Upper lobe of right lung (tissue), 1 donor: ENCODE measurements around the gene LRRC53. TPM values are rescaled to one million over a fixed set of nuclear protein-coding genes. Genes with fewer than 3 reads are reported as not detected.

Experiments
- ATAC-seq: fragments of 200-7000 bp; cut with Tn5 transposase; one replicate; pipeline ENCODE4 v1.9.1; 2020; ENCODE audit warnings: mild to moderate bottlenecking, moderate library complexity
- DNase-seq: peaks from one replicate; pipeline ENCODE4 v3.0.0-alpha.2; 2020
- H3K27ac ChIP-seq: fragments of 200-600 bp; one replicate; pipeline ENCODE4 v1.8.0; 2022
- H3K27me3 ChIP-seq: fragments of 200-600 bp; one replicate; pipeline ENCODE4 v1.8.0; 2022; ENCODE audit warnings: mild to moderate bottlenecking
- H3K36me3 ChIP-seq: fragments of 200-600 bp; one replicate; pipeline ENCODE4 v1.8.0; 2022
- H3K4me1 ChIP-seq: fragments of 200-600 bp; one replicate; pipeline ENCODE4 v1.8.0; 2022
- H3K4me3 ChIP-seq: fragments of 200-600 bp; one replicate; pipeline ENCODE4 v1.8.0; 2022; ENCODE audit warnings: mild to moderate bottlenecking
- H3K9me3 ChIP-seq: fragments of 200-600 bp; one replicate; pipeline ENCODE4 v1.8.0; 2022
- CTCF ChIP-seq: fragments of 200-600 bp; IDR thresholded peaks from one replicate; pipeline ENCODE4 v1.8.0; 2022; ENCODE audit warnings: antibody characterized with exemption
- intact Hi-C: fragments of 100-400 bp; cut with DNase I; formaldehyde crosslinking; loops from one replicate; pipeline ENCODE4 v1.11.0; 2022
- total RNA-seq: library from RNA; stranded (reverse); fragmentation: NEBNext Ultra II Directional; extraction: Animal tissue kit (Norgen Biotek cat#: 25700); gene quantifications from one replicate; pipeline ENCODE4 v1.2.1, GENCODE V29; 2021
- donor health status: DM: no; HTN: yes; CAD: no; lungs with severe emphysema.

The LRRC53 gene
- total RNA-seq, 1 donor from 2014 or later: not detected

- no peak overlapping the region for H3K27ac ChIP-seq
- no peak overlapping the region for H3K4me3 ChIP-seq
- intact Hi-C loops: no loop called here
- DNase-seq: no peak
- TF ChIP-seq CTCF: no peak
- H3K36me3 ChIP-seq: no peaks in the 10 kb centered on the region
- no peaks in the 10 kb centered on the region for H3K27me3 ChIP-seq
- no peaks in the 10 kb centered on the region for H3K4me1 ChIP-seq
- no peak for ATAC-seq
- no peaks in the 10 kb centered on the region for H3K9me3 ChIP-seq
Measured at GRCh38 chr1:74522148-74522547, 9.7 kb upstream of the LRRC53 start.

GRCh38 chr1:74517599-74518051, 5.2 kb upstream of the LRRC53 start:
- no peaks in the 10 kb centered on the region for H3K4me1 ChIP-seq
- no peak overlapping the region for H3K27ac ChIP-seq
- H3K27me3 ChIP-seq: no peaks in the 10 kb centered on the region
- no peaks in the 10 kb centered on the region for H3K36me3 ChIP-seq
- no peak overlapping the region for H3K4me3 ChIP-seq
- no peaks in the 10 kb centered on the region for H3K9me3 ChIP-seq
- intact Hi-C loops: no loop called here
- TF ChIP-seq CTCF: no peak
- no peak for DNase-seq
- no peak for ATAC-seq

DNA sequence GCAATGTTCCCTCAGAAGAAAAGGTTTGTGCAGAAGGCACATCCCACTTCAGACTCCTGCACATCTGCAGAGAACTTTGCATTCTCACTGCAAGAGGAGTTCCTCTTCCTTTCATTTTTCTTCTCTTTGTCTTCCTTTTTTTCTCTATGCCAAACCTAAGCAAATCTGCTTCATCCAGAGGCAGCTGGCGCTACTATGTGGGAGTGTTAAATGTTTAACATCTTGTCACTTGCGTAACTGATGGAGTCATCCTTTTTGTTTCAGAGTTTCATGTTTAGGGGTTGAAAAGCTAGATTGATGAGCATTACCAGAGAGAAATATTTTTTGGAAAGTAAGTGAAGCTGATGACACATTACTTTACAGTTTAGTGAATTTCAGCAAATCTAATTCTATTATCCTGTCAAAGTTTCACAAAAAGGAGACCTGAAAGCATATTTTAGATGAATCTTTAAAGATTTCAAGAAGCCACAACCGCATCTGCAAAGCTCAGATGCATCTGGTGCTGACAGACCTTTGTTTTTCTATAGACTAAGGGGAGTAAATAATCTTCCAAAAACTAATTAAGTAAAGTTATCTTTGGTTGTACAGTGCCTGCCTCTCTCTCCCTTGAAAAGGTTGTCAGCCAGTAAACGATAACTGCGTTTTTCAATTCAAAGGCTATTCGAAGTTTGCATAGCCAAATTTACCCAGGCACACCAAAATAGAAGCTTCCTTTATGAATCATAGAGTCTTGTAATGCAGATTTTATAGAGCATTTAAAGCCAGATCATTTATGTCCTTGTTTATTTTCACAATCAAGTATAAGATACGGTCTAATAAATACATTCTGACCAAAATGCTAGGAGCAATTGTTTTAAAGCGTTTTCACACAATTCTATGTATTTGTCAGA, 1.2 kb upstream of the LRRC53 start:
- H3K9me3 ChIP-seq: no peaks in the 10 kb centered on the region
- no peaks in the 10 kb centered on the region for H3K27me3 ChIP-seq
- TF ChIP-seq CTCF: no peak
- intact Hi-C loops: no loop called here
- H3K4me3 ChIP-seq: no peak overlapping the region
- no peaks in the 10 kb centered on the region for H3K36me3 ChIP-seq
- DNase-seq (no peak), ATAC-seq (no peak)
- no peak overlapping the region for H3K27ac ChIP-seq
- H3K4me1 ChIP-seq: no peaks in the 10 kb centered on the region

DNA sequence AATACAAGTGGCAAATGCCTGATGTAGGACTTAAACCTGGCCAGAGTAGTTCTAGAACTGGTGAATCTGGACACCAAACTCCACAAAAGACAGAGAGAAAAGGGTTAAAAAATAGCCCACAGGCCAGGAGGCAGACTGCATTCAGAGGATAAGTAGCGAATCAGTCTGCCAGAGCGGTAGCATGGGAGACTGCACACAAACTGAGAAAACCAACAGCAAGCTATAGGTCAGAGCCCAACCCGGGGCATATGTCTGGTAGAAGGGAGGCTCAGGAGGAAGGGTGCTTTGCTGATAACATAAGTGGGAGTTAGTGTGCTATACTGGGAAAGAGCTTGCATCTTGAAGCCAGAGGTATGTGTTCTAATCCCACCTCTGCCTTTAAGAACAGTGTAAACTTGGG, 4.0 kb downstream of the LRRC53 start:
- no peak for TF ChIP-seq CTCF
- no peaks in the 10 kb centered on the region for H3K4me1 ChIP-seq
- H3K27me3 ChIP-seq: no peaks in the 10 kb centered on the region
- no peak overlapping the region for H3K27ac ChIP-seq
- no peaks in the 10 kb centered on the region for H3K36me3 ChIP-seq
- ATAC-seq: no peak
- DNase-seq: no peak
- intact Hi-C loops: no loop called here
- H3K9me3 ChIP-seq: no peaks in the 10 kb centered on the region
- no peak overlapping the region for H3K4me3 ChIP-seq

- intact Hi-C loops: no loop called here
- H3K9me3 ChIP-seq: no peaks in the 10 kb centered on the region
- TF ChIP-seq CTCF: no peak
- H3K36me3 ChIP-seq: no peaks in the 10 kb centered on the region
- DNase-seq: no peak
- H3K4me3 ChIP-seq: no peak overlapping the region
- H3K27me3 ChIP-seq: no peaks in the 10 kb centered on the region
- H3K4me1 ChIP-seq: no peaks in the 10 kb centered on the region
- no peak for ATAC-seq
- H3K27ac ChIP-seq: no peak overlapping the region
Measured at GRCh38 chr1:74505928-74506710, 6.3 kb downstream of the LRRC53 start.
